SK-N-SH treated with all-trans-retinoic acid at 6 μM for 48 hours (cell line): ENCODE measurements around the gene KIF1A.

ENCODE experiments used
- ATAC-seq: fragments of 200-7000 bp; cut with Tn5 transposase; 3 replicates; pipeline ENCODE4 v1.9.1; 2020; ENCODE audit warnings: mild to moderate bottlenecking, moderate library complexity
- GLIS3 ChIP-seq: fragments of 250-450 bp; sonication (Bioruptor Pico); IDR thresholded peaks from 2 replicates; pipeline ENCODE4 v1.5.0; 2020; ENCODE audit warnings: mild to moderate bottlenecking, moderate library complexity
- ISL1 ChIP-seq: fragments of 250-450 bp; sonication (Bioruptor Pico); IDR thresholded peaks from 2 replicates; pipeline ENCODE4 v2.1.2; 2022; ENCODE audit warnings: mild to moderate bottlenecking, moderate library complexity
- OSR1 ChIP-seq: fragments of 250-450 bp; sonication (Bioruptor Pico); IDR thresholded peaks from 2 replicates; pipeline ENCODE4 v1.8.0; 2022; ENCODE audit warnings: moderate library complexity, mild to moderate bottlenecking, inconsistent platforms
- PPARA ChIP-seq: fragments of 250-450 bp; sonication (Bioruptor Pico); IDR thresholded peaks from 2 replicates; pipeline ENCODE4 v1.5.0; 2020; ENCODE audit warnings: mild to moderate bottlenecking, borderline replicate concordance
- RARB ChIP-seq: fragments of 250-450 bp; sonication (Bioruptor Pico); IDR thresholded peaks from 2 replicates; pipeline ENCODE4 v1.8.0; 2021; ENCODE audit warnings: mild to moderate bottlenecking, moderate library complexity
- SNAI2 ChIP-seq: fragments of 250-450 bp; sonication (Bioruptor Pico); IDR thresholded peaks from 2 replicates; pipeline ENCODE4 v1.5.0; 2020; ENCODE audit warnings: mild to moderate bottlenecking, moderate library complexity
- TCF4 ChIP-seq: fragments of 250-450 bp; sonication (Bioruptor Pico); IDR thresholded peaks from 2 replicates; pipeline ENCODE4 v1.8.0; 2021; ENCODE audit warnings: mild to moderate bottlenecking, moderate library complexity, borderline replicate concordance
- TOX ChIP-seq: fragments of 250-450 bp; sonication (Bioruptor Pico); IDR thresholded peaks from 2 replicates; pipeline ENCODE4 v1.8.0; 2021; ENCODE audit warnings: mild to moderate bottlenecking, moderate library complexity, borderline replicate concordance
- ZC3H10 ChIP-seq: fragments of 250-450 bp; sonication (Bioruptor Pico); IDR thresholded peaks from 2 replicates; pipeline ENCODE4 v1.5.1; 2021; ENCODE audit warnings: mild to moderate bottlenecking, moderate library complexity
- ZFP3 ChIP-seq: fragments of 250-450 bp; sonication (Bioruptor Pico); IDR thresholded peaks from 2 replicates; pipeline ENCODE4 v1.5.0; 2020; ENCODE audit warnings: mild to moderate bottlenecking, moderate library complexity
- ZNF565 ChIP-seq: fragments of 450-650 bp; formaldehyde crosslinking; conservative IDR thresholded peaks from 2 replicates; pipeline ENCODE4 v1.5.0; 2020; ENCODE audit warnings: low read depth, mild to moderate bottlenecking, moderate library complexity
- ZNF70 ChIP-seq: fragments of 450-650 bp; formaldehyde crosslinking; IDR thresholded peaks from 2 replicates; pipeline ENCODE4 v1.5.0; 2020; ENCODE audit warnings: mild to moderate bottlenecking, moderate library complexity
- TF ChIP-seq, protein P1 (sequence below): fragments of 250-450 bp; sonication (Bioruptor Pico); IDR thresholded peaks from 2 replicates; pipeline ENCODE4 v1.5.1; 2021; ENCODE audit warnings: mild to moderate bottlenecking, moderate library complexity
- TF ChIP-seq, protein P2 (sequence below): fragments of 250-450 bp; sonication (Bioruptor Pico); IDR thresholded peaks from 2 replicates; pipeline ENCODE4 v1.8.0; 2021; ENCODE audit warnings: low read depth, mild to moderate bottlenecking, moderate library complexity, borderline replicate concordance
- TF ChIP-seq, protein P3 (sequence below): fragments of 250-450 bp; sonication (Bioruptor Pico); IDR thresholded peaks from 2 replicates; pipeline ENCODE4 v1.5.0; 2020; ENCODE audit warnings: mild to moderate bottlenecking, moderate library complexity
- TF ChIP-seq, protein P4 (sequence below): fragments of 250-450 bp; sonication (Bioruptor Pico); IDR thresholded peaks from 2 replicates; pipeline ENCODE4 v1.8.0; 2020; ENCODE audit warnings: mild to moderate bottlenecking, moderate library complexity, borderline replicate concordance
- TF ChIP-seq, protein P5 (sequence below): fragments of 250-450 bp; sonication (Bioruptor Pico); IDR thresholded peaks from 2 replicates; pipeline ENCODE4 v1.5.1; 2020; ENCODE audit warnings: low read depth, mild to moderate bottlenecking, moderate library complexity

KIF1A gene

DNA sequence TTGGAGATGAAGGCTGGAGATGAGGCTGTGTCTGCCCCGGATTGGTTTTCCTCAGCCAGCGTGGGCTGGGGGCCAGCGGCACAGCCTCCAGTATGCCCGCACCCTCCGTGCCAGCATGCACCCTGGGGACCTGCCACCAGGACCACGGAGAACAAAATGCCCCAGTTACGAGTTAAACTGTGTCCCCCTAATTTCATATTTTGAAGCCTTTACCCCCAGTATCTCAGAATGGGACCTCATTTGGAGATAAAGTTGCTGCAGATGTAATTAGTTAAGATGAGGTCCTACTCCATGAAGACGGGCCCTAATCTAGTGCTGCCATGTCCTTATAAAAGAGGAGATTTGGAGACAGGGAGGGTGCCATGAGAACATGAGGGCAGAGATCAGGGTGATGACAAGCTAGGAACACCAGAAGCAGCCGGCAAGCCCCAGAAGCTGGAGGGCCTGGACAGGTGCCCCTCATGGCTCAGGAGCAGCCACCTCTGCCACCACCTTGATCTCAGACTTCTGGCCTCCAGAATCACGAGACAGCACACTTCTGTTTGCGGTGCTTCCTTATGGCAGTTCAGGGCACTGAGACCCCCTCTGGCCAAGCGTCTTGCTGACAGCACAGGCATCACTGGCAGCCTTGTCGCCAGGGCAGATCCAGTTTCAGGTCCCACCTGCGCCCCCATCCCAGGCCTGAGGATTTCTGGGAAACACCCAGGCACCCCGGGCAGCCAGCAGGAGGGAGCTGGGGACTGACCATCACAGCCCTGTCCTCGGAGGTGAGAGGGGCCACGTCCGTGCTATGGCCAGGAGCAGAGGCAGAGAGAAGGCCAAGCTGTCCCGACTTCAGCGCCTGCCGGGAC, 29.4 kb downstream of the KIF1A start:
- ATAC-seq = no peak
- TF ChIP-seq, protein P1, sequence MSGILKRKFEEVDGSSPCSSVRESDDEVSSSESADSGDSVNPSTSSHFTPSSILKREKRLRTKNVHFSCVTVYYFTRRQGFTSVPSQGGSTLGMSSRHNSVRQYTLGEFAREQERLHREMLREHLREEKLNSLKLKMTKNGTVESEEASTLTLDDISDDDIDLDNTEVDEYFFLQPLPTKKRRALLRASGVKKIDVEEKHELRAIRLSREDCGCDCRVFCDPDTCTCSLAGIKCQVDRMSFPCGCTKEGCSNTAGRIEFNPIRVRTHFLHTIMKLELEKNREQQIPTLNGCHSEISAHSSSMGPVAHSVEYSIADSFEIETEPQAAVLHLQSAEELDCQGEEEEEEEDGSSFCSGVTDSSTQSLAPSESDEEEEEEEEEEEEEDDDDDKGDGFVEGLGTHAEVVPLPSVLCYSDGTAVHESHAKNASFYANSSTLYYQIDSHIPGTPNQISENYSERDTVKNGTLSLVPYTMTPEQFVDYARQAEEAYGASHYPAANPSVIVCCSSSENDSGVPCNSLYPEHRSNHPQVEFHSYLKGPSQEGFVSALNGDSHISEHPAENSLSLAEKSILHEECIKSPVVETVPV (CRISPR knock-in tag) = no peak
- TF ChIP-seq, protein P2, sequence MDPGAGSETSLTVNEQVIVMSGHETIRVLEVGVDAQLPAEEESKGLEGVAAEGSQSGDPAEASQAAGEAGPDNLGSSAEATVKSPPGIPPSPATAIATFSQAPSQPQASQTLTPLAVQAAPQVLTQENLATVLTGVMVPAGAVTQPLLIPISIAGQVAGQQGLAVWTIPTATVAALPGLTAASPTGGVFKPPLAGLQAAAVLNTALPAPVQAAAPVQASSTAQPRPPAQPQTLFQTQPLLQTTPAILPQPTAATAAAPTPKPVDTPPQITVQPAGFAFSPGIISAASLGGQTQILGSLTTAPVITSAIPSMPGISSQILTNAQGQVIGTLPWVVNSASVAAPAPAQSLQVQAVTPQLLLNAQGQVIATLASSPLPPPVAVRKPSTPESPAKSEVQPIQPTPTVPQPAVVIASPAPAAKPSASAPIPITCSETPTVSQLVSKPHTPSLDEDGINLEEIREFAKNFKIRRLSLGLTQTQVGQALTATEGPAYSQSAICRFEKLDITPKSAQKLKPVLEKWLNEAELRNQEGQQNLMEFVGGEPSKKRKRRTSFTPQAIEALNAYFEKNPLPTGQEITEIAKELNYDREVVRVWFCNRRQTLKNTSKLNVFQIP (CRISPR knock-in tag) = no peak
- TF ChIP-seq PPARA (CRISPR knock-in tag) = no peak
- no peak for TF ChIP-seq TCF4 (CRISPR knock-in tag)
- TF ChIP-seq OSR1 (CRISPR knock-in tag) = no peak
- TF ChIP-seq ZFP3 (CRISPR knock-in tag) = no peak
- TF ChIP-seq, protein P3, sequence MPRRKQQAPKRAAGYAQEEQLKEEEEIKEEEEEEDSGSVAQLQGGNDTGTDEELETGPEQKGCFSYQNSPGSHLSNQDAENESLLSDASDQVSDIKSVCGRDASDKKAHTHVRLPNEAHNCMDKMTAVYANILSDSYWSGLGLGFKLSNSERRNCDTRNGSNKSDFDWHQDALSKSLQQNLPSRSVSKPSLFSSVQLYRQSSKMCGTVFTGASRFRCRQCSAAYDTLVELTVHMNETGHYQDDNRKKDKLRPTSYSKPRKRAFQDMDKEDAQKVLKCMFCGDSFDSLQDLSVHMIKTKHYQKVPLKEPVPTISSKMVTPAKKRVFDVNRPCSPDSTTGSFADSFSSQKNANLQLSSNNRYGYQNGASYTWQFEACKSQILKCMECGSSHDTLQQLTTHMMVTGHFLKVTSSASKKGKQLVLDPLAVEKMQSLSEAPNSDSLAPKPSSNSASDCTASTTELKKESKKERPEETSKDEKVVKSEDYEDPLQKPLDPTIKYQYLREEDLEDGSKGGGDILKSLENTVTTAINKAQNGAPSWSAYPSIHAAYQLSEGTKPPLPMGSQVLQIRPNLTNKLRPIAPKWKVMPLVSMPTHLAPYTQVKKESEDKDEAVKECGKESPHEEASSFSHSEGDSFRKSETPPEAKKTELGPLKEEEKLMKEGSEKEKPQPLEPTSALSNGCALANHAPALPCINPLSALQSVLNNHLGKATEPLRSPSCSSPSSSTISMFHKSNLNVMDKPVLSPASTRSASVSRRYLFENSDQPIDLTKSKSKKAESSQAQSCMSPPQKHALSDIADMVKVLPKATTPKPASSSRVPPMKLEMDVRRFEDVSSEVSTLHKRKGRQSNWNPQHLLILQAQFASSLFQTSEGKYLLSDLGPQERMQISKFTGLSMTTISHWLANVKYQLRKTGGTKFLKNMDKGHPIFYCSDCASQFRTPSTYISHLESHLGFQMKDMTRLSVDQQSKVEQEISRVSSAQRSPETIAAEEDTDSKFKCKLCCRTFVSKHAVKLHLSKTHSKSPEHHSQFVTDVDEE (CRISPR knock-in tag) = no peak
- no peak for TF ChIP-seq ZNF565 (CRISPR knock-in tag)
- no peak for TF ChIP-seq ZNF70
- TF ChIP-seq, protein P4, sequence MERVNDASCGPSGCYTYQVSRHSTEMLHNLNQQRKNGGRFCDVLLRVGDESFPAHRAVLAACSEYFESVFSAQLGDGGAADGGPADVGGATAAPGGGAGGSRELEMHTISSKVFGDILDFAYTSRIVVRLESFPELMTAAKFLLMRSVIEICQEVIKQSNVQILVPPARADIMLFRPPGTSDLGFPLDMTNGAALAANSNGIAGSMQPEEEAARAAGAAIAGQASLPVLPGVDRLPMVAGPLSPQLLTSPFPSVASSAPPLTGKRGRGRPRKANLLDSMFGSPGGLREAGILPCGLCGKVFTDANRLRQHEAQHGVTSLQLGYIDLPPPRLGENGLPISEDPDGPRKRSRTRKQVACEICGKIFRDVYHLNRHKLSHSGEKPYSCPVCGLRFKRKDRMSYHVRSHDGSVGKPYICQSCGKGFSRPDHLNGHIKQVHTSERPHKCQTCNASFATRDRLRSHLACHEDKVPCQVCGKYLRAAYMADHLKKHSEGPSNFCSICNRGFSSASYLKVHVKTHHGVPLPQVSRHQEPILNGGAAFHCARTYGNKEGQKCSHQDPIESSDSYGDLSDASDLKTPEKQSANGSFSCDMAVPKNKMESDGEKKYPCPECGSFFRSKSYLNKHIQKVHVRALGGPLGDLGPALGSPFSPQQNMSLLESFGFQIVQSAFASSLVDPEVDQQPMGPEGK (CRISPR knock-in tag) = no peak
- TF ChIP-seq, all 23 proteins: peak for 0

DNA sequence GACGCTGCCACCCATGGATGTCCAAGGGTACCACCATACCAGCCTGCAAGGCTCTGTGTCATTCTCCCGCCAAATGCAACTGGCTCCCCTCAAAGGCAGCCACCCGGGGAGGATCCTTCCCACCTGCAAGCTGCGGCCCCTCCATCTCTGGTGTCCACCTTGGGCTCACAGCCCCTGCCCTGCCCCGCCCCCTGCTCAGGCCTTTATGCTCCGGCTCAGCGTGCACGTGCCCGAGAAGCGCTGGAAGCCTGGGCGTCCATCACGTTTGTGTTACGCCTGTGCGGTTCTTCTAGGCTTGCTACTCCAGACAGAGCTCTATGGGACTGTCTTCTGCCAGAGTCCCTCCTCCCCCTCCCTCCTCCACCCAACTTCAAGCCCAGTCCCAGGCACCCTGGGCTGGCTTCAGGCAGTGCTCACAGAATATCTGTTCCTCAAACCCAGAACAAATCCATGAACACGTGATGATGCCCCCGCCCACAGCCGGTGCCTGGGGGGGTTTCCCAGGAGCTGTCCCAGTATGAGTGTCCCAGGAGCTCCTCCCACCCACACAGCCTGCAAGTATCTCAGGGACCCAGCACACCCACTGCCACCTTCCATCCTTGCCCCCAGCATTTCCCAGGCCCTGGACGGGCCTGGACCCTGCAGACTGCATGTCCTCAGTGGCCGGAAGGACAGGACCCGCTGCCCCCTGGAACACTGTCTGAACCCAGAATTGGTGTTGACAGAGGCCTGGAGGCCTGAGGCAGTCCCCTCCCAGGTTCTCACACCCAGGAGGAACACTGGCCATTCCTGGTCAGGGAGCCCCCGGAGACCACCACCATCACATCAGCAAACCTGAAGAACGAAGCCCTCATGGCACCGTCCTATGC, 30.3 kb downstream of the KIF1A start:
- no peak for ATAC-seq
- no peak for TF ChIP-seq GLIS3 (CRISPR knock-in tag)
- TF ChIP-seq ZNF565 (CRISPR knock-in tag) = no peak
- no peak for TF ChIP-seq SNAI2
- no peak for TF ChIP-seq TCF4 (CRISPR knock-in tag)
- TF ChIP-seq, protein P4 (CRISPR knock-in tag) = no peak
- TF ChIP-seq ISL1 (CRISPR knock-in tag) = no peak
- no peak for TF ChIP-seq TOX
- TF ChIP-seq ZC3H10 (CRISPR knock-in tag) = no peak
- TF ChIP-seq, all 23 proteins: peak for 0

DNA sequence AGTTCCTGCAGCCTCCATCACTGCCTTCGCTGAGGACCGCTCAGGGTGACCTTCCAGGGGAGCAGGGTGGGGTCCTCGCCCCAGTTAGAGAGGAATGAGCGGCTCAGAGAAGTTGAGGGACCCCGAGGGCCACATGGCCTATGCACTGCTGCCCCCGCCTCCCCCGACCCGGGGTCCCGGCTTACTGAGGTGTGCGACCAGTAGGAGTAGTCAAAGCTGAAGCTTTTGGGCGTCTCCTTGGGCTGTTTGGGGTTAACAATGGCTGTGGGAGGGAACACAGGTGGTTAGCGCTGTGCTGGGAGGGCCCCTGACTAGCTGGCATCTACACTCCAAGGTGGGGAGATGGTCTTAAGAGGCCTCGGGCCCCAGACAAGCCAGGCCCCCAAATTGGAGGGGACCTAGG, 31.0 kb downstream of the KIF1A start:
- ATAC-seq = no peak
- TF ChIP-seq RARB (CRISPR knock-in tag) = no peak
- TF ChIP-seq ZC3H10 (CRISPR knock-in tag) = no peak
- TF ChIP-seq, protein P5, sequence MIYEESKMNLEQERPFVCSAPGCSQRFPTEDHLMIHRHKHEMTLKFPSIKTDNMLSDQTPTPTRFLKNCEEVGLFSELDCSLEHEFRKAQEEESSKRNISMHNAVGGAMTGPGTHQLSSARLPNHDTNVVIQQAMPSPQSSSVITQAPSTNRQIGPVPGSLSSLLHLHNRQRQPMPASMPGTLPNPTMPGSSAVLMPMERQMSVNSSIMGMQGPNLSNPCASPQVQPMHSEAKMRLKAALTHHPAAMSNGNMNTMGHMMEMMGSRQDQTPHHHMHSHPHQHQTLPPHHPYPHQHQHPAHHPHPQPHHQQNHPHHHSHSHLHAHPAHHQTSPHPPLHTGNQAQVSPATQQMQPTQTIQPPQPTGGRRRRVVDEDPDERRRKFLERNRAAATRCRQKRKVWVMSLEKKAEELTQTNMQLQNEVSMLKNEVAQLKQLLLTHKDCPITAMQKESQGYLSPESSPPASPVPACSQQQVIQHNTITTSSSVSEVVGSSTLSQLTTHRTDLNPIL (CRISPR knock-in tag) = no peak
- TF ChIP-seq SNAI2 = no peak
- TF ChIP-seq, protein P3 (CRISPR knock-in tag) = no peak
- no peak for TF ChIP-seq GLIS3 (CRISPR knock-in tag)
- TF ChIP-seq, protein P2 (CRISPR knock-in tag) = no peak
- TF ChIP-seq ZNF70 = no peak
- TF ChIP-seq TOX = no peak
- TF ChIP-seq ISL1 (CRISPR knock-in tag) = no peak
- no peak for TF ChIP-seq TCF4 (CRISPR knock-in tag)
